PC-3 (cell line): ENCODE results near the gene CNTNAP3B.
"Not testable (repeated sequence)": the region's sequence is repeated elsewhere in the genome, so short reads cannot be mapped to it uniquely, and the experiment has no call there.

Experiments used
- EZH2phosphoT487 ChIP-seq: fragments of 300-600 bp; sonication (generic); IDR thresholded peaks from 2 replicates; pipeline ENCODE4 v1.6.1; 2018; ENCODE audit warnings: mild to moderate bottlenecking, antibody characterized with exemption, low read length, borderline replicate concordance
- TF ChIP-seq, protein P1 (sequence below): fragments of 300-600 bp; sonication (generic); conservative IDR thresholded peaks from 2 replicates; pipeline ENCODE4 v1.5.1; 2017; ENCODE audit warnings: antibody characterized with exemption, low read depth, mild to moderate bottlenecking, low read length

GRCh38 chr9:42014317-42014716 is 114.9 kb downstream of the CNTNAP3B start:
- TF ChIP-seq, protein P1, sequence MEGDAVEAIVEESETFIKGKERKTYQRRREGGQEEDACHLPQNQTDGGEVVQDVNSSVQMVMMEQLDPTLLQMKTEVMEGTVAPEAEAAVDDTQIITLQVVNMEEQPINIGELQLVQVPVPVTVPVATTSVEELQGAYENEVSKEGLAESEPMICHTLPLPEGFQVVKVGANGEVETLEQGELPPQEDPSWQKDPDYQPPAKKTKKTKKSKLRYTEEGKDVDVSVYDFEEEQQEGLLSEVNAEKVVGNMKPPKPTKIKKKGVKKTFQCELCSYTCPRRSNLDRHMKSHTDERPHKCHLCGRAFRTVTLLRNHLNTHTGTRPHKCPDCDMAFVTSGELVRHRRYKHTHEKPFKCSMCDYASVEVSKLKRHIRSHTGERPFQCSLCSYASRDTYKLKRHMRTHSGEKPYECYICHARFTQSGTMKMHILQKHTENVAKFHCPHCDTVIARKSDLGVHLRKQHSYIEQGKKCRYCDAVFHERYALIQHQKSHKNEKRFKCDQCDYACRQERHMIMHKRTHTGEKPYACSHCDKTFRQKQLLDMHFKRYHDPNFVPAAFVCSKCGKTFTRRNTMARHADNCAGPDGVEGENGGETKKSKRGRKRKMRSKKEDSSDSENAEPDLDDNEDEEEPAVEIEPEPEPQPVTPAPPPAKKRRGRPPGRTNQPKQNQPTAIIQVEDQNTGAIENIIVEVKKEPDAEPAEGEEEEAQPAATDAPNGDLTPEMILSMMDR, result not testable (repeated sequence)
- not testable (repeated sequence) for TF ChIP-seq EZH2phosphoT487
